ENCODE measurements around the gene LGALS14.

DNA sequence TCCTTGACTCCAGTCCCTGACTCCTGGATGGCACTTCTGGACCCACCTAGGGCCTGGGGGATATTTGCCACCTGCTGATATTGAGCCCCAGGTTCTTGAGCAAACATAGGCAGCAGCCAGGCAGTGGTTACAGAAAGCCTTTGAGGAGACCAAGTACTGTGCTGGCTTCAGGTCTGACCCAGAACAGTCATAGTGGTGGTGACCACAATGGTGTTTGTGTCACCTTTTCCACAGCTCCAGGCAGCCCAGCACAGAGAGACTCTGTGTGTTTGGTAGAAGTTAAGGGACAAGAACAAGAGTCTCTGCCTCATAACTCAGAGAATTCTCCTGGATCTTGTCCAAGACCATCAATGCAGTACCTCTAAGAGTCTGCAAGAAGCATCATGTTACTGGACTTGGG is 48.1 kb downstream of the LGALS14 start:
- TF ChIP-seq, protein P1, sequence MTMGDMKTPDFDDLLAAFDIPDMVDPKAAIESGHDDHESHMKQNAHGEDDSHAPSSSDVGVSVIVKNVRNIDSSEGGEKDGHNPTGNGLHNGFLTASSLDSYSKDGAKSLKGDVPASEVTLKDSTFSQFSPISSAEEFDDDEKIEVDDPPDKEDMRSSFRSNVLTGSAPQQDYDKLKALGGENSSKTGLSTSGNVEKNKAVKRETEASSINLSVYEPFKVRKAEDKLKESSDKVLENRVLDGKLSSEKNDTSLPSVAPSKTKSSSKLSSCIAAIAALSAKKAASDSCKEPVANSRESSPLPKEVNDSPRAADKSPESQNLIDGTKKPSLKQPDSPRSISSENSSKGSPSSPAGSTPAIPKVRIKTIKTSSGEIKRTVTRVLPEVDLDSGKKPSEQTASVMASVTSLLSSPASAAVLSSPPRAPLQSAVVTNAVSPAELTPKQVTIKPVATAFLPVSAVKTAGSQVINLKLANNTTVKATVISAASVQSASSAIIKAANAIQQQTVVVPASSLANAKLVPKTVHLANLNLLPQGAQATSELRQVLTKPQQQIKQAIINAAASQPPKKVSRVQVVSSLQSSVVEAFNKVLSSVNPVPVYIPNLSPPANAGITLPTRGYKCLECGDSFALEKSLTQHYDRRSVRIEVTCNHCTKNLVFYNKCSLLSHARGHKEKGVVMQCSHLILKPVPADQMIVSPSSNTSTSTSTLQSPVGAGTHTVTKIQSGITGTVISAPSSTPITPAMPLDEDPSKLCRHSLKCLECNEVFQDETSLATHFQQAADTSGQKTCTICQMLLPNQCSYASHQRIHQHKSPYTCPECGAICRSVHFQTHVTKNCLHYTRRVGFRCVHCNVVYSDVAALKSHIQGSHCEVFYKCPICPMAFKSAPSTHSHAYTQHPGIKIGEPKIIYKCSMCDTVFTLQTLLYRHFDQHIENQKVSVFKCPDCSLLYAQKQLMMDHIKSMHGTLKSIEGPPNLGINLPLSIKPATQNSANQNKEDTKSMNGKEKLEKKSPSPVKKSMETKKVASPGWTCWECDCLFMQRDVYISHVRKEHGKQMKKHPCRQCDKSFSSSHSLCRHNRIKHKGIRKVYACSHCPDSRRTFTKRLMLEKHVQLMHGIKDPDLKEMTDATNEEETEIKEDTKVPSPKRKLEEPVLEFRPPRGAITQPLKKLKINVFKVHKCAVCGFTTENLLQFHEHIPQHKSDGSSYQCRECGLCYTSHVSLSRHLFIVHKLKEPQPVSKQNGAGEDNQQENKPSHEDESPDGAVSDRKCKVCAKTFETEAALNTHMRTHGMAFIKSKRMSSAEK (CRISPR knock-in tag; IDR thresholded peaks at IDR 0.05; ENCODE audit: borderline replicate concordance): no peak
- TF ChIP-seq CTCF (IDR thresholded peaks at IDR 0.05) (no peak), IRF2 (CRISPR knock-in tag; IDR thresholded peaks at IDR 0.05; ENCODE audit: borderline replicate concordance, low read depth) (no peak), NR1H2 (CRISPR knock-in tag; IDR thresholded peaks at IDR 0.05) (no peak), ESRRA (CRISPR knock-in tag; IDR thresholded peaks at IDR 0.05; ENCODE audit: borderline replicate concordance) (no peak), SP1 (CRISPR knock-in tag; conservative IDR thresholded peaks at IDR 0.05) (no peak), ZNF121 (CRISPR knock-in tag; IDR thresholded peaks at IDR 0.05) (no peak), CDX4 (CRISPR knock-in tag; IDR thresholded peaks at IDR 0.05; ENCODE audit: borderline replicate concordance) (no peak), CREM (CRISPR knock-in tag; IDR thresholded peaks at IDR 0.05) (no peak), CREB1 (CRISPR knock-in tag; IDR thresholded peaks at IDR 0.05) (no peak)
- TF ChIP-seq, protein P2, sequence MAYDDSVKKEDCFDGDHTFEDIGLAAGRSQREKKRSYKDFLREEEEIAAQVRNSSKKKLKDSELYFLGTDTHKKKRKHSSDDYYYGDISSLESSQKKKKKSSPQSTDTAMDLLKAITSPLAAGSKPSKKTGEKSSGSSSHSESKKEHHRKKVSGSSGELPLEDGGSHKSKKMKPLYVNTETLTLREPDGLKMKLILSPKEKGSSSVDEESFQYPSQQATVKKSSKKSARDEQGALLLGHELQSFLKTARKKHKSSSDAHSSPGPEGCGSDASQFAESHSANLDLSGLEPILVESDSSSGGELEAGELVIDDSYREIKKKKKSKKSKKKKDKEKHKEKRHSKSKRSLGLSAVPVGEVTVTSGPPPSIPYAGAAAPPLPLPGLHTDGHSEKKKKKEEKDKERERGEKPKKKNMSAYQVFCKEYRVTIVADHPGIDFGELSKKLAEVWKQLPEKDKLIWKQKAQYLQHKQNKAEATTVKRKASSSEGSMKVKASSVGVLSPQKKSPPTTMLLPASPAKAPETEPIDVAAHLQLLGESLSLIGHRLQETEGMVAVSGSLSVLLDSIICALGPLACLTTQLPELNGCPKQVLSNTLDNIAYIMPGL (CRISPR knock-in tag; IDR thresholded peaks at IDR 0.05): no peak
